Sigmoid colon (tissue), 4 donors: ENCODE data around the gene CFAP61.

Source experiments
- POLR2A ChIP-seq, 2 donors: fragments of 450-650 bp; IDR thresholded peaks; one replicate each; pipeline ENCODE4 v1.6.1; 2016; ENCODE audit warnings: antibody characterized with exemption in 2 of 2, mild to moderate bottlenecking in 2 of 2, moderate library complexity in 2 of 2
- POLR2AphosphoS5 ChIP-seq, 4 donors: sonication (generic); formaldehyde crosslinking; IDR thresholded peaks; one replicate each; pipeline ENCODE4 v1.6.1; 2017; ENCODE audit warnings: antibody characterized with exemption in 4 of 4

DNA sequence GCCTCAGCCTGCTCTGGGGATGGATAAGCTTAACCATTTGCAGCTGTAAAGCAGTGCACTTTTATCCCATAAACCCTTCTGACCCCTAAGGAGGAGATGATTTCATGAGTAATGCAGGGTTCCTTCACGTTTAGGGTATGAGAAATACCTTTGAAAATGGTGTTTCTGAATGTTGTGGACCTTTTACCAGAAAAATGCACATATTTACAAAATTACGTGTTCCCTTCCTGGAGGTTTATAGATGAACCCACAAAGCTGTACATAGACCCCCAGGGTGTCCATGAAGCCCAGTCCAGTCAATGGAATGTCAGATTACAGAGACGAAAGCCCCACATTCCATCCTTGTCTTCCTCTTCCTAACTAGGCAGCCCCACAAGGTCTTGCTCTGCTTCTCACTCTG lies 237.0 kb downstream of the CFAP61 start:
- TF ChIP-seq POLR2A (IDR thresholded peaks at IDR 0.05) = no peak
- TF ChIP-seq POLR2AphosphoS5 (IDR thresholded peaks at IDR 0.05) = no peak
